HG03469 (cell line): ENCODE results near the gene ALG1L2.
"Not testable (repeated sequence)": the region's sequence is repeated elsewhere in the genome, so short reads cannot be mapped to it uniquely, and the experiment has no call there.

Source experiments
- ATAC-seq: cut with Tn5 transposase; IDR thresholded peaks from one replicate; pipeline ENCODE4 v1.9.1; 2021; ENCODE audit warnings: mild to moderate bottlenecking, moderate library complexity, moderate number of reproducible peaks; ENCODE audit not compliant: unreplicated experiment

Gene ALG1L2

DNA sequence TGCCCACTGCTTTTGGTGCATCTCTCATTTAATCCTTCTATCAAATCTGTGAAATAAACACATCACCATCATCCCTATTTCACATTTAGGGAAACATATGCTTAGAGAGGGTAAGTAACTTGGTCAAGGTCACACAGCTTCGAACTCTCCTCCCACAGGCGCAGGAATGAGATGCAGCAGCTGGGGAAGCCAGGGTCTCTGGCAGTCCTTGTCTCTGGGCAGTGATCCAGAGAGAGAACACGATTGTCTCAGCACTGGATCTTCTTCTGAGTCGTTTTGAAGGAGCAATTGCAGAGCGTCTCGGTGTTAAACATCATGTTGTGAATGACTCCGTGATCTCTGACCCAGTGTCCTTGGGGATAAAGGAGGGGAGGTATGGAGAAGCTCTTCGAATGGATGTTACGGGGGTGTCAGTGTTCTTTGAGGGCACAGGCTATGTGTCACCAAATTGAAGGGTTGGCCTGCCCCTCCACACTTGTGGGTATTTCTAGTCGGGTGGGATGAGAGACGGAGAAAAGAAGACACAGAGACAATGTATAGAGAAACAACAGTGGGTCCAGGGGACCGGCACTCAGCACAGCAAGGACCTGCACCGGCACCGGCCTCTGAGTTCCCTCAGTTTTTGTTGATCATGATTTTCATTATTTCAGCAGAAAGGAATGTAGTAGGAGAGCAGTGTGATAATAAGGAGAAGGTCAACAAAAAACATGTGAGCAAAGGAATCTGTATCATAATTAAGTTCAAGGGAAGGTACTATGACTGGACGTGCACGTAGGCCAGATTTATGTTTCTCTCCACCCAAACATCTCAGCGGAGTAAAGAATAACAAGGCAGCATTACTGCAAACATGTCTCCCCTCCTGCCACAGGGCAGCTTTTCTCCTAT lies 41.5 kb downstream of the ALG1L2 start:
- not testable (repeated sequence) for ATAC-seq

DNA sequence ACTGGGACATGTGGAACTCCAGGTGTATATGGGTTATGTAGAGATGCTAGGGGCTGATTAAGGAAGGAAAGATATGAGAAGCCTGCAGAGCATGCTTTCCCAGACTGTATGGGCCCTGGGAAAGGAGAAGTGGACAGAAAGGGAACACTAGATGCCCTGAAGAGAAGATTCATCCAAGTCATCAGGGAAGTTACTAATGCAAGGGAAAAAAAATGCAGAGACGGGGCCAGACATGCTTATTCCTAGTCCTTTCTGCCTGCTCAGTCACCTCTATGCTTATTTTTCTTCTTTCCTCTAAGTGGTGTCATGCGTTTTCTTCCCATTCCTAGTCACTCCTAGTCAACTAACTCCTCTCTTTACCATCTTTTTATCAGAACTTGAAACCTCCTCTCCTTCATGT lies 43.8 kb downstream of the ALG1L2 start:
- not testable (repeated sequence) for ATAC-seq

DNA sequence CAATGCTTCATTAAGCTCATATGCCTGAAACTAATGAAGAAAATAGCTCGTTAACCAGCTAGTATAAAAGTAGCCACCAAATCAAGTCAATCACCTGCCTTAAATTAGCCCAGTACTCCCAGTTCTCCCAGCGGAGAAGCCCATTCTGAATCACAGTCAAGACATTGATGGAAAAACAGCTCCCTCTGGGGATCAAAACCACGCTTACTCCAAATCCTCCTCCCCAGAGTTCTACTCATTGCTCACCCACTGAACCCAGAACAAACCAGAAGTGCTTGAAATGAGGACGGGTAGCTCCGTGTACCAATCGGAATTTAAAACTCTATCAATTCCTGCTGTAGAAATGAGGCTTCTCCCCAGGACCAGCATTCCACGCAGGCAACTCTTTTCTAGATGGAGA lies 54.7 kb downstream of the ALG1L2 start:
- ATAC-seq, result not testable (repeated sequence)

DNA sequence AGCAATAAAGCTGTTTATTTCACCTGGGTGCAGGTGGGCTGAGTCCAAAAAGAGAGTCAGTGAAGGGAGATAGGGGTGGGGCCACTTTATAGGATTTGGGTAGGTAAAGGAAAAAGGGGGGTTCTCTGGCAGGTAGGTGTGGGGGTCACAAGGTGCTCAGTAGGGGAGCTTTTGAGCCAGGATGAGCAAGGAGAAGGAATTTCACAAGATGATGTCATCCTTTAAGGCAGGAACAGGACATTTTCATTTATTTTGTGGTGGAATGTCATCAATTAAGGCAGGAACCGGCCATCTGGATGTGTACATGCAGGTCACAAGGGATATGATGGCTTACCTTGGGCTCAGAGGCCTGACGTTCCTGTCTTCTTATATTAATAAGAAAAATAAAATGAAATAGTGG lies 56.1 kb downstream of the ALG1L2 start:
- not testable (repeated sequence) for ATAC-seq

DNA sequence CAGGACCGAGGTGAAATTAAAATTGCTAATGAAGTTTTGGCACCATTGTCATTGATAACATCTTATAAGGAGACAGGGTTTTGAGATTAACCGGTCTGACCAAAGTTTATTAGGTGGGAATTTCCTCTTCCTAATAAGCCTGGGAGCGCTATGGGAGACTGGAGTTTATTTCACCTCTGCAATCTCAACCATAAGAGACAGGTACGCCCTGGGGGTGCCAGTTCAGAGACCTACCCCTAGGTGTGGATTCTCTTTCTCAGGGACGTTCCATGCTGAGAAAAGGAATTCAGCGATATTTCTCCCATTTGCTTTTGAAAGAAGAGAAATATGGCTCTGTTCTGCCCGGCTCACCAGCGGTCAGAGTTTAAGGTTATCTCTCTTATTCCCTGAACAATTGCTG lies 57.4 kb downstream of the ALG1L2 start:
- ATAC-seq, result not testable (repeated sequence)

- ATAC-seq, result not testable (repeated sequence)
Observed at GRCh38 chr3:130140756-130141155, 59.1 kb downstream of the ALG1L2 start.

DNA sequence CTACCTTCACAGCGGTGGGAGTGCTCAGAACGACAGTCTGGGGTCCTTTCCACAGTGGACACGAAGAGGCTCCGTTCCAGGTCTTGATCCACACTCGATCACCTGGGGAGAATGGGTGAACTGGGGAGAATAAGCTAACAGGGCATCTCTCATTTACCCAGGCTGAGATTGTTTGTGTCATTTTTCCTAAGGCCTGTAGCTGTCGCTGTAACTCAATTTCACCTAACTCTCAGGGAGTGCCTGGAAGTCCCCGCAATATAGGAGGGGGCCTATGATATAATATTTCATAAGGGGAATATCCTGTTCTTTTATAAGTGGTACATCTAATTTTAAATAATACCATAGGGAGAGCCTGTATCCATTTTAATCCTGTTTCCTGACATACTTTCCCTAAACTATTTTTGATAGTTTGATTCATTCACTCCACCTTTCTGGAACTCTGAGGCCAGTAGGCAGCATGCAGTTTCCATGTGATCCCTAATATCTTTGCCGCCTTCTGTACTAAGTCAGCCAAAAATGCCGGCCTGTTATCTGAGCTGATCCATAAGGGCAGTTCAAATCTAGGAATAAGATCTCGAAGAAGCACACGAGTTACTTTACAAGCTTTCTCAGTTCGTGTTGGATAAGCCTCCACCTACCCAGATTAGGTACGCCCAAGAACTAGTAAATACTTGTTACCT lies 62.2 kb downstream of the ALG1L2 start:
- not testable (repeated sequence) for ATAC-seq

DNA sequence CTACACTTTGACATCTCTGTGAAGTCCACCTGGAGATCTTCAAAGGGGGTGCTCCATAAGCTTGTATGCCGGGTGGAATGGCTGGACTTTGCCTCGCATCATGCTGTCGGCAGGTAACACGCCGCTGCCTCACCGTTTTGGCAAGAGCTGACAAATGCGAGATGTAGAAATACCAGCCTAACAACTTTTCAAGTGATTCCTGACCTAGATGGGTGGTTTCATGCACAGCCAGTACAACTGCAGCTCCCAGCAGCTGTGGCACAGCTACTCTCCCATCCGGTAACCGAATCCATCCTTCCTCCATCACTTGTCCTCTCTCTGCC lies 62.7 kb downstream of the ALG1L2 start:
- not testable (repeated sequence) for ATAC-seq

- ATAC-seq, result not testable (repeated sequence)
Observed at GRCh38 chr3:130145456-130145855, 63.8 kb downstream of the ALG1L2 start.

GRCh38 chr3:130146465-130146864 lies 64.8 kb downstream of the ALG1L2 start:
- not testable (repeated sequence) for ATAC-seq
